Ovary (tissue), 9 donors: ENCODE measurements around the gene TDRKH. TPM values are rescaled to one million over a fixed set of nuclear protein-coding genes. Genes with fewer than 3 reads are reported as not detected.
"Not testable (repeated sequence)": the region's sequence is repeated elsewhere in the genome, so short reads cannot be mapped to it uniquely, and the experiment has no call there.

Experiments
- DNase-seq, 5 donors: peaks; one replicate each; pipeline ENCODE4 v3.0.0-alpha.2; 2019 to 2020
- H3K27ac ChIP-seq, 2 donors: fragments of 200-600 bp; one replicate each; pipeline versions ENCODE4 v1.5.1 to v1.8.0; 2019 to 2022
- H3K27me3 ChIP-seq: fragments of 200-600 bp; one replicate; pipeline ENCODE4 v1.8.0; 2022
- H3K36me3 ChIP-seq: fragments of 200-600 bp; sonication (generic); one replicate; pipeline ENCODE4 v1.5.1; 2019
- H3K4me1 ChIP-seq: one replicate; pipeline ENCODE4 v1.8.1; 2013; ENCODE audit warnings: mild to moderate bottlenecking, moderate library complexity; ENCODE audit not compliant: insufficient read depth
- H3K4me3 ChIP-seq: fragments of 200-600 bp; sonication (generic); one replicate; pipeline ENCODE4 v1.5.1; 2017
- H3K9me3 ChIP-seq, 2 donors: fragments of 200-600 bp in 1 of 2; sonication (generic) in 1 of 2; one replicate each; pipeline versions ENCODE4 v1.5.1 to v1.8.1; 2013 to 2019; ENCODE audit warnings: mild to moderate bottlenecking in 1 of 2, moderate library complexity in 1 of 2
- CTCF ChIP-seq, 3 donors: fragments of 450-650 bp in 2 of 3; fragments of 200-600 bp in 1 of 3; IDR thresholded peaks; one replicate each; pipeline versions ENCODE4 v1.5.1 to v1.8.0; 2016 to 2022; ENCODE audit warnings: antibody characterized with exemption in 3 of 3, mild to moderate bottlenecking in 1 of 3
- EP300 ChIP-seq: sonication (generic); formaldehyde crosslinking; IDR thresholded peaks from one replicate; pipeline ENCODE4 v1.6.1; 2017; ENCODE audit warnings: antibody characterized with exemption
- POLR2A ChIP-seq: fragments of 450-650 bp; IDR thresholded peaks from one replicate; pipeline ENCODE4 v1.6.1; 2017; ENCODE audit warnings: antibody characterized with exemption, mild to moderate bottlenecking, moderate library complexity
- WGBS, 3 donors: extraction: QIAGEN DNeasy Blood & Tissue Kit in 1 of 3; methylation state at CpG; one replicate each; pipeline versions ENCODE4 v1.1.5 to v1.1.7; 2013 to 2017; 5-methylcytosine and 5-hydroxymethylcytosine counted together
- intact Hi-C, 4 donors: fragments of 100-400 bp; cut with DNase I; formaldehyde crosslinking; loops; one replicate each; pipeline versions ENCODE4 v1.11.0 to v1.15.1; 2022 to 2023
- polyA plus RNA-seq, 2 donors: library from polyadenylated mRNA; stranded (reverse); fragments of 200-250 nt in 1 of 2; fragments of 350-450 nt in 1 of 2; fragmentation: Illumina TruSeq in 1 of 2; extraction: RNeasy Lipid Tissue Mini Kit (QIAGEN cat#74804) in 1 of 2; gene quantifications; one replicate each; pipeline ENCODE4 v1.2.3, GENCODE V29; 2013 to 2014
- total RNA-seq, 7 donors: library from RNA; depleted of rRNA in 2 of 7; stranded (reverse); fragments of >200 nt in 2 of 7; fragmentation: NEBNext Ultra II Directional in 3 of 7; extraction: Animal tissue kit (Norgen Biotek cat#: 25700) in 3 of 7; gene quantifications; one replicate each; pipeline versions ENCODE4 v1.1.0 to v1.2.4, GENCODE V29; 2016 to 2023
- donor health status: DM: no; HTN: no; CAD: no; lungs with moderate emphysema.
- donor health status: DM: no; HTN: no; CAD: no.
- donor health status: Bipolar disorder and iron deficiency.
- donor health status: DM: yes; HTN: yes; CAD: no.
- donor health status: DM: no; HTN: no; CAD: no.
- donor health status: DM: yes; HTN: yes; CAD: no.

Gene TDRKH
- total and polyA plus RNA-seq, 9 donors: 1.5 to 6.6 (median 3.2) TPM

GRCh38 chr1:151741516-151741915 is 48.8 kb downstream of the TDRKH start:
- no peak for TF ChIP-seq CTCF (IDR thresholded peaks at IDR 0.05)
- no peak for TF ChIP-seq EP300
- no peak for TF ChIP-seq POLR2A
- Histone ChIP-seq H3K4me1 (no peaks in the 10 kb centered on the region), H3K9me3 (no peaks in the 10 kb centered on the region), H3K36me3 (no peaks in the 10 kb centered on the region), H3K27me3 (no peaks in the 10 kb centered on the region), H3K27ac (no peak overlapping the region), H3K4me3 (no peak overlapping the region)
- no peak for DNase-seq
- WGBS, 3 donors: 80 to 87% (median 87%) methylated on average over 4 of the region's 4 CpGs
- intact Hi-C loops: no loop called here

- Histone ChIP-seq H3K27ac (no peak overlapping the region), H3K4me3 (no peak overlapping the region), H3K4me1 (no peaks in the 10 kb centered on the region), H3K36me3 (no peaks in the 10 kb centered on the region), H3K9me3 (no peaks in the 10 kb centered on the region), H3K27me3 (no peaks in the 10 kb centered on the region)
- TF ChIP-seq CTCF (IDR thresholded peaks at IDR 0.05) (no peak), POLR2A (no peak), EP300 (no peak)
- no peak for DNase-seq
- 54 to 68% (median 63%) methylated on average over 3 of the region's 3 CpGs for WGBS, 3 donors
- intact Hi-C loops: loop anchor here (5.0 to 10.0 kb wide), 4 partner anchors 145 to 295 kb away; no protein-coding TSS in a partner anchor
These were observed 50.5 kb downstream of the TDRKH start for GRCh38 chr1:151739590-151740355.

GRCh38 chr1:151737479-151737878 is 52.8 kb downstream of the TDRKH start:
- Histone ChIP-seq H3K4me3 (no peak overlapping the region), H3K9me3 (no peaks in the 10 kb centered on the region), H3K4me1 (no peaks in the 10 kb centered on the region), H3K27ac (no peak overlapping the region), H3K36me3 (no peaks in the 10 kb centered on the region), H3K27me3 (no peaks in the 10 kb centered on the region)
- TF ChIP-seq EP300 (no peak), CTCF (IDR thresholded peaks at IDR 0.05) (no peak), POLR2A (no peak)
- DNase-seq: no peak
- intact Hi-C loops: loop anchor here (5.0 to 10.0 kb wide), 4 partner anchors 143 to 293 kb away; no protein-coding TSS in a partner anchor

- WGBS, 3 donors: 70 to 82% (median 77%) methylated on average over 2 of the region's 2 CpGs
- Histone ChIP-seq H3K27me3 (no peaks in the 10 kb centered on the region), H3K4me3 (no peak overlapping the region), H3K9me3 (no peaks in the 10 kb centered on the region), H3K27ac (no peak overlapping the region), H3K36me3 (no peaks in the 10 kb centered on the region), H3K4me1 (no peaks in the 10 kb centered on the region)
- no peak for TF ChIP-seq POLR2A
- no peak for TF ChIP-seq EP300
- TF ChIP-seq CTCF (IDR thresholded peaks at IDR 0.05): no peak
- DNase-seq: no peak
- intact Hi-C loops: loop anchor here (5.0 to 10.0 kb wide), 4 partner anchors 142 to 292 kb away; no protein-coding TSS in a partner anchor
These were observed 53.3 kb downstream of the TDRKH start for GRCh38 chr1:151737026-151737425.

GRCh38 chr1:151733995-151734394 is 56.3 kb downstream of the TDRKH start:
- WGBS, 3 donors: 90 to 93% (median 91%) methylated on average over 9 of the region's 9 CpGs
- intact Hi-C loops: loop anchor here (2.0 to 10.0 kb wide), 4 partner anchors 139 to 289 kb away; no protein-coding TSS in a partner anchor
- not testable (repeated sequence) for H3K4me3 ChIP-seq, H3K27me3 ChIP-seq, H3K36me3 ChIP-seq, DNase-seq, H3K27ac ChIP-seq, H3K4me1 ChIP-seq, H3K9me3 ChIP-seq
